ENCODE results near the gene SLC22A1. TPM values are rescaled to one million over a fixed set of nuclear protein-coding genes. Genes with fewer than 3 reads are reported as not detected.

Gene SLC22A1
- total RNA-seq, 1 donor from 2014 or later, result 1.5 TPM

DNA sequence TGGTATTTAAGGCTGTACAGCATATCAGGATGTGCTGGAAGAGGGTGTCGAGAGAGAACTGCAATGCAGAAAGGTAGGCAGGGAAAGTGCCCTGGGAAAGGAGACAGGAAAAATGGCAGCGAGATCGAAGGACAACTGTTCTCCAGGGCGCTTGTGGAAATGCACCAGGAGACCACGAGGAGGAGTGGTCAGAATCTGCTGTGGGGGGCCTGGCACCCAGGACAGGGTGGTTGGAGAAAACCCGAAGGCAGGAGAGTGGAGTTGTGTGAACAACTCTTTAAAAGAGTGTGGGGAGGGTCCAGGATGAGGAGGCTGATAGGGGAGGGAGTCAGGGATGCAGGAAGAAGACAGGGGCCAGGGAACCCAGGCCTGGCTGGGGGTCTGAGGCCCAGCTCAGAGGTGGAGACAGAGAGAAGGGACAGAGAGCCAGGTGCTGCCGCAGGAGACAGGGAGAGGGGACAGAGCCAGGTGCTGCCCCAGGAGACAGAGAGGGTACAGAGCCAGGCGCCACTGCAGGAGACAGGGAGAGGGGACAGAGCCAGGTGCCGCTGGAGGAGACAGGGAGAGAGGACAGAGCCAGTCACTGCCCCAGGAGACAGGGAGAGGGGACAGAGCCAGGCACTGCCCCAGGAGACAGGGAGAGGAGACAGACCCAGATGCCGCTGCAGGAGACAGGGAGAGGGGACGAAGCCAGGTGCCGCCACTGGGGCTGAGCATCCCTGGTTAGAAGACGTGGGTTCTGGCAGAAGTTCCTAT, 9.3 kb downstream of the SLC22A1 start:
- peaks cover 9% of the 10 kb centered on the region for H3K4me1 Mint-ChIP-seq (ENCODE audit: unreplicated experiment)
- no peaks in the 10 kb centered on the region for H3K9me3 Mint-ChIP-seq (ENCODE audit: unreplicated experiment)

DNA sequence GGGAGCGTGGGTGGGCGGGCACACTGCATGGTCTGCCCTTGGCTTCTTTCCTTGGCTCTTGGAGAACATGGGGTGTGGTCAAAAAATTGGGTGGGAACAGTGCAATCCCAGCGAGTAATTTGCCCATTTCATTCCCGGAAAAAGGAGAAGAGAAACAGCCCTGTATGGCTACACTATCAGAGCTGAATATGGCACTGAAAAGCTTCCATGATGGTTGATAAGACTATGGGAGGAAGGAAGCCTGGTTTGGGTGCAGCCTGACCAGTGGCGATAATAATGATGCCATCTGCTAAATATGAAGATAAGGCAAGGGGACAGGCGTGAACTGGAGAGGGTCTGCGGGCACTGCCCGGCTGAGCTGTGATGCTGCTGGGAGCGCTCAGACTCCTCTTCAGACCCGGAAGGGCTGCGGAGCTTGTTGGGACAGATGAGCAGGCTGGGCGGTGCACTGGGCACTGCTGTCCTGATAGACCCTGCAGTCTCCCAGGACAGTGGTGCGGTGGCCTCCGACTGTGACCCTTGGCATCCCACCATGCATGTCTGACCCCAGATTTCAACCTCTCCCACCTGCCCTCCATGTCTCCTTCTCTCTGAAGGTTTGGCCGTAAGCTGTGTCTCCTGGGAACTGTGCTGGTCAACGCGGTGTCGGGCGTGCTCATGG, 10.2 kb downstream of the SLC22A1 start:
- Mint-ChIP-seq H3K27ac (ENCODE audit: unreplicated experiment) (no peak overlapping the region), H3K4me1 (ENCODE audit: unreplicated experiment) (peaks cover 9% of the 10 kb centered on the region), H3K9me3 (ENCODE audit: unreplicated experiment) (no peaks in the 10 kb centered on the region), H3K36me3 (ENCODE audit: unreplicated experiment) (peaks cover 5% of the 10 kb centered on the region), H3K4me3 (ENCODE audit: unreplicated experiment) (no peak overlapping the region), H3K27me3 (ENCODE audit: unreplicated experiment) (no peaks in the 10 kb centered on the region)
- peak; percentile 77 for DNase-seq (ENCODE audit: extremely low spot score, unreplicated experiment)
- TF ChIP-seq, protein P1, sequence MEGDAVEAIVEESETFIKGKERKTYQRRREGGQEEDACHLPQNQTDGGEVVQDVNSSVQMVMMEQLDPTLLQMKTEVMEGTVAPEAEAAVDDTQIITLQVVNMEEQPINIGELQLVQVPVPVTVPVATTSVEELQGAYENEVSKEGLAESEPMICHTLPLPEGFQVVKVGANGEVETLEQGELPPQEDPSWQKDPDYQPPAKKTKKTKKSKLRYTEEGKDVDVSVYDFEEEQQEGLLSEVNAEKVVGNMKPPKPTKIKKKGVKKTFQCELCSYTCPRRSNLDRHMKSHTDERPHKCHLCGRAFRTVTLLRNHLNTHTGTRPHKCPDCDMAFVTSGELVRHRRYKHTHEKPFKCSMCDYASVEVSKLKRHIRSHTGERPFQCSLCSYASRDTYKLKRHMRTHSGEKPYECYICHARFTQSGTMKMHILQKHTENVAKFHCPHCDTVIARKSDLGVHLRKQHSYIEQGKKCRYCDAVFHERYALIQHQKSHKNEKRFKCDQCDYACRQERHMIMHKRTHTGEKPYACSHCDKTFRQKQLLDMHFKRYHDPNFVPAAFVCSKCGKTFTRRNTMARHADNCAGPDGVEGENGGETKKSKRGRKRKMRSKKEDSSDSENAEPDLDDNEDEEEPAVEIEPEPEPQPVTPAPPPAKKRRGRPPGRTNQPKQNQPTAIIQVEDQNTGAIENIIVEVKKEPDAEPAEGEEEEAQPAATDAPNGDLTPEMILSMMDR (IDR thresholded peaks at IDR 0.05), result no peak

More for the DNA sequence above, 9.3 kb downstream of the SLC22A1 start:
- Mint-ChIP-seq H3K27me3 (ENCODE audit: unreplicated experiment) (no peaks in the 10 kb centered on the region), H3K36me3 (ENCODE audit: unreplicated experiment) (peaks cover 5% of the 10 kb centered on the region), H3K27ac (ENCODE audit: unreplicated experiment) (no peak overlapping the region), H3K4me3 (ENCODE audit: unreplicated experiment) (no peak overlapping the region)
- DNase-seq (ENCODE audit: extremely low spot score, unreplicated experiment), result peak; percentile 76
- TF ChIP-seq, protein P1 (IDR thresholded peaks at IDR 0.05), result no peak

DNA sequence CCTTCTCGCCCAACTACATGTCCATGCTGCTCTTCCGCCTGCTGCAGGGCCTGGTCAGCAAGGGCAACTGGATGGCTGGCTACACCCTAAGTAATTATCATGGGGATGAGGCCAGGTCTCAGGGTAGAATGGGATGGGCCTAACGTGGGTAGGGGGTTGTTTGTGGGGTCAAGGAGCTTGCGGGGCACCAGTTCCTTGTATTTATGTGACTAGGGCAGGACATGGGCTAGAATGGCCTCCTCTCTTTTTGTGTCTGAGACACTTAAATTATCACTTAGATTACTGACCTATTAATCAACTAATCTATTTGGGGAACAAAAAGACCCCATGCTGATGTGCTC, 10.7 kb downstream of the SLC22A1 start:
- H3K27me3 Mint-ChIP-seq (ENCODE audit: unreplicated experiment), result no peaks in the 10 kb centered on the region
- H3K36me3 Mint-ChIP-seq (ENCODE audit: unreplicated experiment), result peaks cover 5% of the 10 kb centered on the region
- H3K27ac Mint-ChIP-seq (ENCODE audit: unreplicated experiment), result no peak overlapping the region
- TF ChIP-seq, protein P1 (IDR thresholded peaks at IDR 0.05), result no peak
- no peak overlapping the region for H3K4me3 Mint-ChIP-seq (ENCODE audit: unreplicated experiment)
- DNase-seq (ENCODE audit: extremely low spot score, unreplicated experiment), result no peak
- peaks cover 9% of the 10 kb centered on the region for H3K4me1 Mint-ChIP-seq (ENCODE audit: unreplicated experiment)
- no peaks in the 10 kb centered on the region for H3K9me3 Mint-ChIP-seq (ENCODE audit: unreplicated experiment)

DNA sequence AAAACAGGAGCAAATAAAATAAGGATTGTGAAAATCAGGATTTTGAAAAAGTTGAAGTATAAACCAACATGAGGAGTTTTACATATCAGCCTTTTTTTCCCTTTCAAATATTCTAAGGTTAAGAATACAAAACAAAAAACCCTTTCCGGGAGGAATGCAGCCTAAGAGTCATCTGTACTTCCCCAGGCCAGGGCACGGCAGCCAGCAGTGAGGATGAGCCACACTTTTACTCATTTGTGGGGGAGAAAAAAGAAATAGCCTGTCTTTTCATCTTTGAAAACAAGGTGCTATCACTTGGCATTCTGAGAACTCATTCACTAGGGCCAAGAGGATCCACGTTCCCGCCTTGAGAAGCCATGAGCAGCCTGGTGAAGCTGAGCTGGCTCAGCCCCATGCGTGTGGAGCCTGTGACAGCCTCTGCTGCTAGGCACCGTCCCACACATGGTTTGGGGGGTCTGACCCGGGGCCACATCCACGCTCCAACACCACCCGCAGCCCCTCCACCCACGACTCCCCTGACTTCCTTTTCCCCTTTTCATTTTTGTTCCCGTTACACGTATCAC, 11.2 kb downstream of the SLC22A1 start:
- TF ChIP-seq, protein P1 (IDR thresholded peaks at IDR 0.05), result no peak
- H3K4me3 Mint-ChIP-seq (ENCODE audit: unreplicated experiment), result no peak overlapping the region
- no peaks in the 10 kb centered on the region for H3K27me3 Mint-ChIP-seq (ENCODE audit: unreplicated experiment)
- peaks cover 5% of the 10 kb centered on the region for H3K36me3 Mint-ChIP-seq (ENCODE audit: unreplicated experiment)
- DNase-seq (ENCODE audit: extremely low spot score, unreplicated experiment), result peak; percentile 65
- no peaks in the 10 kb centered on the region for H3K9me3 Mint-ChIP-seq (ENCODE audit: unreplicated experiment)
- peaks cover 10% of the 10 kb centered on the region for H3K4me1 Mint-ChIP-seq (ENCODE audit: unreplicated experiment)
- no peak overlapping the region for H3K27ac Mint-ChIP-seq (ENCODE audit: unreplicated experiment)

All from osteocyte (in vitro differentiated cells).